SU-DHL-6 (cell line): ENCODE data around the gene AGBL3.

ENCODE experiments used
- CTCF ChIP-seq: fragments of 200-600 bp; sonication (generic); IDR thresholded peaks from one replicate; pipeline ENCODE4 v1.5.1; 2017; ENCODE audit warnings: antibody characterized with exemption, mild to moderate bottlenecking, low read length, moderate library complexity; ENCODE audit not compliant: insufficient read depth, poor library complexity, severe bottlenecking
- EZH2phosphoT487 ChIP-seq: fragments of 200-600 bp; sonication (generic), shearing (Covaris generic); conservative IDR thresholded peaks from 2 replicates; pipeline ENCODE4 v1.6.1; 2018; ENCODE audit warnings: mild to moderate bottlenecking, antibody characterized with exemption, low read length, moderate library complexity, mixed read lengths

- TF ChIP-seq CTCF (no peak), EZH2phosphoT487 (no peak)
Observed at GRCh38 chr7:135167365-135167917, 181.1 kb downstream of the AGBL3 start.
